Neural crest cell (in vitro differentiated cells): ENCODE measurements around the gene NFIA. TPM values are rescaled to one million over a fixed set of nuclear protein-coding genes. Genes with fewer than 3 reads are reported as not detected.

Experiments
- DNase-seq: peaks from one replicate; pipeline ENCODE4 v3.0.0; 2021; ENCODE audit warnings: low read depth, mixed read lengths, low spot score
- H3K27ac Mint-ChIP-seq: one replicate; pipeline ENCODE4 v1.8.0; 2021; ENCODE audit warnings: mild to moderate bottlenecking, mixed read lengths; ENCODE audit not compliant: unreplicated experiment
- H3K27me3 Mint-ChIP-seq: 2 replicates; pipeline ENCODE4 v1.8.0; 2021; ENCODE audit warnings: low read depth, mild to moderate bottlenecking, mixed read lengths
- H3K36me3 Mint-ChIP-seq: 2 replicates; pipeline ENCODE4 v1.8.0; 2021; ENCODE audit warnings: low read depth, mild to moderate bottlenecking, mixed read lengths
- H3K4me1 Mint-ChIP-seq: 2 replicates; pipeline ENCODE4 v1.8.0; 2021; ENCODE audit warnings: mixed read lengths
- H3K4me3 Mint-ChIP-seq: one replicate; pipeline ENCODE4 v1.8.0; 2021; ENCODE audit warnings: mild to moderate bottlenecking, mixed read lengths
- H3K9me3 Mint-ChIP-seq: 2 replicates; pipeline ENCODE4 v1.8.0; 2021; ENCODE audit warnings: mixed read lengths
- total RNA-seq: library from RNA; stranded (reverse); gene quantifications from 2 replicates; pipeline ENCODE4 v1.2.1, GENCODE V29; 2021
- TF ChIP-seq, protein P1 (sequence below): fragments of 200-600 bp; sonication (generic); conservative IDR thresholded peaks from 2 replicates; pipeline ENCODE4 v1.5.0; 2021; ENCODE audit warnings: antibody characterized with exemption, mild to moderate bottlenecking

Gene NFIA
- total RNA-seq, 1 donor from 2014 or later, result 3.4 TPM

DNA sequence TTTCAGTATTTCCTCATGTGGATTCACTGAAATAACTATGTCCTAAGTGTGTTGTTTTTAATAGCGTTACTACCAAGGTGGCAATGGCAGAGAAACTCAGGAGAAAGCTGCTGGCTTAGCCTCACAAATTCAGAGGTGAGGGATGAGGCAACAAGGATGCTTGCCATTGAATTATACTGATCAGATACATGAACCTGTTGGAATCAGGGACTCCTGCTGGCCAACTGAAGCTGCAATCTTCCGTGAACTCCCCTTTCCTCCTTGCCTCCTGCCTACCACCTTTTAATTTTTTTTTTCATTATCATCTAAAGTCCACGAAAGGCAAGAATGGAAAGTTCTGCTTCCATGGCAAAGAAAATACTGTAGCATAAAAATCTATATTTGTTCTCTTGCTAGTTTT is 254.7 kb downstream of the NFIA start:
- peaks cover 25% of the 10 kb centered on the region for H3K4me1 Mint-ChIP-seq
- no peak overlapping the region for H3K27ac Mint-ChIP-seq
- no peaks in the 10 kb centered on the region for H3K9me3 Mint-ChIP-seq
- TF ChIP-seq, protein P1, sequence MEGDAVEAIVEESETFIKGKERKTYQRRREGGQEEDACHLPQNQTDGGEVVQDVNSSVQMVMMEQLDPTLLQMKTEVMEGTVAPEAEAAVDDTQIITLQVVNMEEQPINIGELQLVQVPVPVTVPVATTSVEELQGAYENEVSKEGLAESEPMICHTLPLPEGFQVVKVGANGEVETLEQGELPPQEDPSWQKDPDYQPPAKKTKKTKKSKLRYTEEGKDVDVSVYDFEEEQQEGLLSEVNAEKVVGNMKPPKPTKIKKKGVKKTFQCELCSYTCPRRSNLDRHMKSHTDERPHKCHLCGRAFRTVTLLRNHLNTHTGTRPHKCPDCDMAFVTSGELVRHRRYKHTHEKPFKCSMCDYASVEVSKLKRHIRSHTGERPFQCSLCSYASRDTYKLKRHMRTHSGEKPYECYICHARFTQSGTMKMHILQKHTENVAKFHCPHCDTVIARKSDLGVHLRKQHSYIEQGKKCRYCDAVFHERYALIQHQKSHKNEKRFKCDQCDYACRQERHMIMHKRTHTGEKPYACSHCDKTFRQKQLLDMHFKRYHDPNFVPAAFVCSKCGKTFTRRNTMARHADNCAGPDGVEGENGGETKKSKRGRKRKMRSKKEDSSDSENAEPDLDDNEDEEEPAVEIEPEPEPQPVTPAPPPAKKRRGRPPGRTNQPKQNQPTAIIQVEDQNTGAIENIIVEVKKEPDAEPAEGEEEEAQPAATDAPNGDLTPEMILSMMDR, result no peak
- no peak overlapping the region for H3K4me3 Mint-ChIP-seq
- H3K36me3 Mint-ChIP-seq, result no peaks in the 10 kb centered on the region
- H3K27me3 Mint-ChIP-seq, result peaks cover 22% of the 10 kb centered on the region
- no peak for DNase-seq

DNA sequence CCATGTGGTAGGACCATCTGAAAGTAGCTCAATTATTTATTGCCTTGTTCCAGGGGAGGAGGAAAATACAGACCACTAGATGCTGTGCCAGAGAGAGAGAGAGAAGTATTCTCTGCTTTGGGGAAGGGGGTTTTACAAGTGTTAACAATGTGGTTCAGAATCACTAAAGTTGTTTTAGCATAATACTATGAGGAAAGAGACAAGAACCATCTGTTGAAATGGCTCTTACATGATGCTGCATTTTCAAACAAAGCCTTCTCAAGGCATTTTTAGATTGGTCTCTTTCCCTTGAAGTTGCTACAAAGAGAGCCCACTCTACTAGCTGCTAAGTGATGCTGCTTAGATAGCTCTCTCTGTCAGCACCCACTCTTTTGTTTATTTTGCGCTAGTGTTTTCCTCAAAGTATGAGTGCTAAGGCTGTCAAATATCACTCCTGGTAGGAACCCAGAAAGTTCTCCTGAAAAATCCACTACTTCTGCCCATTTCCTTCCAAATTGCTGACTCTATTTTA is 255.1 kb downstream of the NFIA start:
- peak overlapping the region; percentile 2 for H3K4me3 Mint-ChIP-seq
- no peaks in the 10 kb centered on the region for H3K9me3 Mint-ChIP-seq
- peak overlapping the region; percentile 45 for H3K27ac Mint-ChIP-seq

DNA sequence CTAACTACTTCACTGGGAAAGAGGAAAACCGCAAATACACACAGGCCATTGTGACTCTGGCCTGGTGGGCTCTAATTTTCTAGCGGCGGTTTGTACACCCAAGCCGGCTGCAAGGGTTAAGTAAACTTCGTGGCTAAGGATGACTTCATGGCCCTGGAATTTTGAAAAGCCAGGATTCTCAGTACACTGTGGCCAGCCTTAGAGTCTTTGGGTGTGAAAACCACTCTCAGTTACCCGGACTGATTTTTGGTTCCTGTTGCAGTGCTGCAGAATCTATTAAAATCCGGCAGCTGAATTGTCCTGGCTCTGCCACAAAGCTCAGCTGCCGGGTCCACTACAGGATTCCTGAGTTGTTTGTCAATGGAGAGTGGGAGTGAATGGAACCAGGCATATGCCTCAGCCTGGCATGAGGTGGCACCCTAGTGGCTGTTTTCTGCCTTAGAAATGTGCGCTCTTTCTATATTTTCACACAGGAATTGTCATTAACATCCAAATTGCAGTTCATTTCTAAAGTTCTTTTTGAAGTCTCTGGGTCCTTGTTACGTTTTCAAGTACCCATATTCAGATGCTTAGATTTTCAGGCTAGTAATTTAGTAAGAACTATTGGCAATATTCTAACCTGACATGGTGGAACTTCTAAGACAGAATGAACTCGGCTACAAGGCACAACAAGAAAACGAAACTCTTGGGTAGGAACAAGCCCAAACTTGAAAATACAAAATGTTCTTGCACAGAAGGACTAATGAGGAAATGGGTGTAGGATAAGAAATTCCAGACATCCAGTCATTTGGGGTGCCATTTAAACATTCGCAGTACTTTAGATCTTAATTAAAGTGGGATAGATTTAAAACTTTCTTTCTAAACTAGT is 255.9 kb downstream of the NFIA start:
- H3K9me3 Mint-ChIP-seq, result no peaks in the 10 kb centered on the region
- peak; percentile 28 for DNase-seq
- peak overlapping the region; percentile 45 for H3K27ac Mint-ChIP-seq
- H3K4me1 Mint-ChIP-seq, result peaks cover 25% of the 10 kb centered on the region
- TF ChIP-seq, protein P1, result peak; percentile 68
- peak overlapping the region; percentile 2 for H3K4me3 Mint-ChIP-seq
- no peaks in the 10 kb centered on the region for H3K36me3 Mint-ChIP-seq
- H3K27me3 Mint-ChIP-seq, result peaks cover 22% of the 10 kb centered on the region

More for the DNA sequence above, 255.1 kb downstream of the NFIA start:
- Mint-ChIP-seq H3K27me3 (peaks cover 22% of the 10 kb centered on the region), H3K4me1 (peaks cover 25% of the 10 kb centered on the region), H3K36me3 (no peaks in the 10 kb centered on the region)
- DNase-seq, result no peak
- TF ChIP-seq, protein P1, result no peak

DNA sequence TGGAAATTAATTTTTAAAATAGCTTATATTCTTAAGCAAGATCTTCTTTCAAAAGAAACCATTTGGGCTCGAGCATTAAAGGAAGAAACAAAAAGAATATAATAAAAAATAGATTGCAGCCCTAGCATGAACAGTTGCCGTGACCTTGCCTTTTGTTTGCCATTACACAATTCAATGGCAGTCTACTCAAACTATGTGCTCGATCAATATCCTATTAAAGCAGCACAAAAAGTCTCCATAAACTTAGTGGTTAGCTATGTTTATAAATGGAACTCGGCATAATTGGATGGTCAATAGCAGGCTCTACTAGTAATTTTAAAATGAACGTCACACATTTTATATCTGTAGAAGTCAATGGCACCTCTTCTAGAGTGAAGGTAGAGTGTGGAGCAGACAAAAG is 256.5 kb downstream of the NFIA start:
- peaks cover 32% of the 10 kb centered on the region for H3K4me1 Mint-ChIP-seq
- no peak for DNase-seq
- TF ChIP-seq, protein P1, result no peak
- no peak overlapping the region for H3K4me3 Mint-ChIP-seq
- H3K27ac Mint-ChIP-seq, result no peak overlapping the region
- no peaks in the 10 kb centered on the region for H3K9me3 Mint-ChIP-seq
- peaks cover 24% of the 10 kb centered on the region for H3K27me3 Mint-ChIP-seq
- no peaks in the 10 kb centered on the region for H3K36me3 Mint-ChIP-seq

DNA sequence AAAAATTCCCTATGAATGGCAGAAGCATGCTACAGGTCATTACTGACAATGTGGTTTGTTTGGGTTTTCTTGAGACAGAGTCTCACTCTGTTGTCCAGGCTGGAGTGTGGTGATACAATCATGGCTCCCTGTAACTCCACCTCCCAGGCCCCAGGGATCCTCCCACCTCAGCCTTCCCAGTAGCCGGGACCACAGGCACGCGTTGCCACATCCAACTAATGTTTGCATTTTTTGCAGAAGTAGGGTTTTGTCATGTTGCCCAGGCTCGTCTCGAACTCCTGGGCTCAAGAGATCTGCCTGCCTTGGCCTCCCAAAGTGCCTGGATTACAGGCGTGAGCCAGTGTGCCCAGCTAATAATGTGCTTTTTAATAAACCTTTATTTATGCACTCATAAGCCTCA is 259.1 kb downstream of the NFIA start:
- Mint-ChIP-seq H3K36me3 (no peaks in the 10 kb centered on the region), H3K4me3 (no peak overlapping the region), H3K9me3 (peaks cover 3% of the 10 kb centered on the region), H3K27ac (no peak overlapping the region), H3K27me3 (peaks cover 19% of the 10 kb centered on the region), H3K4me1 (peaks cover 40% of the 10 kb centered on the region)
- TF ChIP-seq, protein P1, result no peak
- DNase-seq, result no peak
